B cell (primary cell): ENCODE measurements around the gene CBX3. TPM values are rescaled to one million over a fixed set of nuclear protein-coding genes. Genes with fewer than 3 reads are reported as not detected.
A peak's percentile ranks its signal among the peaks of the same experiment; 100 is the strongest.

Experiments used
- ATAC-seq: fragments of 200-7000 bp; cut with Tn5 transposase; one replicate; pipeline ENCODE4 v1.10.0; 2021; ENCODE audit warnings: low read depth, mild to moderate bottlenecking, moderate number of reproducible peaks, moderate library complexity
- CTCF ChIA-PET: fragments of 350-600 bp; sonication (Branson Sonifier 250); formaldehyde crosslinking; loops from one replicate; lab custom pipeline; 2021; ENCODE audit warnings: antibody characterized with exemption, inconsistent platforms; lab: Charles Lee
- POLR2A ChIA-PET: fragments of 350-600 bp; sonication (Branson Sonifier 250); formaldehyde crosslinking; loops from one replicate; lab custom pipeline; 2021; ENCODE audit warnings: antibody characterized with exemption; lab: Charles Lee
- DNase-seq: peaks from one replicate; pipeline ENCODE4 v3.0.0; 2013
- H2AFZ ChIP-seq: 2 replicates; pipeline ENCODE4 v1.6.1; 2012; ENCODE audit warnings: mild to moderate bottlenecking, low read depth, low read length; ENCODE audit not compliant: insufficient read depth, poor library complexity, severe bottlenecking
- H3K27ac ChIP-seq, 2 donors: 1 replicate in 1 of 2; 2 replicates in 1 of 2; pipeline ENCODE4 v1.5.1; 2012 to 2013; ENCODE audit warnings: low read length in 2 of 2, mild to moderate bottlenecking in 2 of 2, moderate library complexity in 1 of 2
- H3K27me3 ChIP-seq, 4 experiments: fragments of 200-600 bp in 1 of 4; sonication (generic) in 1 of 4; replicated peaks in 1 of 4; 1 replicate in 2 of 4; 2 replicates in 2 of 4; pipeline versions ENCODE4 v1.6.1 to v1.7.0; 2013 to 2016; ENCODE audit warnings: low read length in 3 of 4, mild to moderate bottlenecking in 2 of 4, mixed read lengths in 1 of 4, moderate library complexity in 1 of 4; ENCODE audit not compliant: insufficient read depth in 4 of 4, control insufficient read depth in 3 of 4; ENCODE audit errors: control extremely low read depth in 1 of 4
- H3K36me3 ChIP-seq, 2 experiments: replicated peaks in 1 of 2; 1 replicate in 1 of 2; 2 replicates in 1 of 2; pipeline versions ENCODE4 v1.6.1 to v1.7.1; 2013; ENCODE audit warnings: low read length in 1 of 2; ENCODE audit not compliant: insufficient read depth in 2 of 2, control insufficient read depth in 1 of 2; ENCODE audit errors: control extremely low read depth in 1 of 2, extremely low read depth in 1 of 2
- H3K4me1 ChIP-seq, 2 donors: fragments of 200-600 bp in 1 of 2; sonication (generic) in 1 of 2; 1 replicate in 1 of 2; 2 replicates in 1 of 2; pipeline versions ENCODE4 v1.5.1 to v1.6.1; 2013 to 2017; ENCODE audit warnings: low read length in 2 of 2; ENCODE audit not compliant: control insufficient read depth in 2 of 2, insufficient read depth in 2 of 2
- H3K4me2 ChIP-seq: replicated peaks from 2 replicates; pipeline ENCODE3; 2012; ENCODE audit warnings: mild to moderate bottlenecking, low read depth, low read length; ENCODE audit not compliant: poor library complexity, severe bottlenecking
- H3K4me3 ChIP-seq, 5 experiments: fragments of 200-600 bp in 1 of 5; sonication (generic) in 1 of 5; 1 replicate in 3 of 5; 2 replicates in 2 of 5; pipeline versions ENCODE4 v1.5.1 to v1.7.0; 2011 to 2016; ENCODE audit warnings: low read length in 4 of 5, mild to moderate bottlenecking in 4 of 5, low read depth in 2 of 5, control low read depth in 1 of 5, moderate library complexity in 1 of 5; ENCODE audit not compliant: insufficient read depth in 1 of 5; ENCODE audit errors: control extremely low read depth in 1 of 5, extremely low read depth in 1 of 5
- H3K79me2 ChIP-seq: fragments of 200-600 bp; sonication (generic); one replicate; pipeline ENCODE4 v1.6.0; 2016; ENCODE audit warnings: low read length; ENCODE audit not compliant: control insufficient read depth, insufficient read depth
- H3K9ac ChIP-seq: fragments of 200-600 bp; sonication (generic); 2 replicates; pipeline ENCODE4 v1.6.1; 2017; ENCODE audit warnings: mild to moderate bottlenecking, low read length, moderate library complexity
- H3K9me3 ChIP-seq, 3 donors: one replicate each; pipeline versions ENCODE4 v1.6.1 to v1.7.1; 2013; ENCODE audit warnings: low read length in 2 of 3; ENCODE audit not compliant: control insufficient read depth in 2 of 3, insufficient read depth in 1 of 3; ENCODE audit errors: control extremely low read depth in 1 of 3
- H4K20me1 ChIP-seq: 2 replicates; pipeline ENCODE4 v1.6.0; 2012; ENCODE audit warnings: mild to moderate bottlenecking, low read length; ENCODE audit not compliant: insufficient read depth, control insufficient read depth, poor library complexity, severe bottlenecking
- H3K27ac Mint-ChIP-seq: one replicate; pipeline ENCODE4 v1.8.0; 2021; ENCODE audit warnings: mixed read lengths
- H3K27me3 Mint-ChIP-seq: one replicate; pipeline ENCODE4 v1.8.0; 2021; ENCODE audit warnings: mixed read lengths
- H3K4me1 Mint-ChIP-seq: one replicate; pipeline ENCODE4 v1.8.0; 2021; ENCODE audit warnings: mixed read lengths
- H3K4me3 Mint-ChIP-seq: one replicate; pipeline ENCODE4 v1.8.0; 2021; ENCODE audit warnings: mixed read lengths
- H3K9me3 Mint-ChIP-seq: one replicate; pipeline ENCODE4 v1.8.0; 2022; ENCODE audit warnings: mixed read lengths; ENCODE audit not compliant: insufficient read depth
- CTCF ChIP-seq: fragments of 200-600 bp; IDR thresholded peaks from one replicate; pipeline ENCODE4 v1.8.0; 2022; ENCODE audit warnings: antibody characterized with exemption, mild to moderate bottlenecking
- EZH2 ChIP-seq: IDR thresholded peaks from 2 replicates; pipeline ENCODE4 v1.6.1; 2012; ENCODE audit warnings: borderline replicate concordance, low read depth, mild to moderate bottlenecking, moderate library complexity, low read length; ENCODE audit not compliant: insufficient read depth, poor library complexity, severe bottlenecking
- WGBS: methylation state at CpG from one replicate; pipeline ENCODE4 v1.1.5; 2013; ENCODE audit warnings: missing lambda C conversion rate; ENCODE audit not compliant: insufficient coverage; 5-methylcytosine and 5-hydroxymethylcytosine counted together
- intact Hi-C: fragments of 100-400 bp; cut with micrococcal nuclease; formaldehyde crosslinking; loops from one replicate; pipeline ENCODE4 v1.10.0; 2022
- polyA plus RNA-seq: library from polyadenylated mRNA; depleted of rRNA; stranded (reverse); fragments of >200 nt; gene quantifications from 2 replicates; pipeline ENCODE4 v1.2.3, GENCODE V29; 2012
- total RNA-seq, 2 donors: library from RNA; stranded (reverse); fragments of 120-200 nt in 1 of 2; gene quantifications; 1 replicate in 1 of 2; 2 replicates in 1 of 2; pipeline versions ENCODE4 v1.2.3 to v1.2.4, GENCODE V29; 2013 to 2022

The CBX3 gene
- total and polyA plus RNA-seq, 2 donors (not counting 1 experiment from before 2014, with no cell fraction given) = 43.9 to 126 TPM

DNA sequence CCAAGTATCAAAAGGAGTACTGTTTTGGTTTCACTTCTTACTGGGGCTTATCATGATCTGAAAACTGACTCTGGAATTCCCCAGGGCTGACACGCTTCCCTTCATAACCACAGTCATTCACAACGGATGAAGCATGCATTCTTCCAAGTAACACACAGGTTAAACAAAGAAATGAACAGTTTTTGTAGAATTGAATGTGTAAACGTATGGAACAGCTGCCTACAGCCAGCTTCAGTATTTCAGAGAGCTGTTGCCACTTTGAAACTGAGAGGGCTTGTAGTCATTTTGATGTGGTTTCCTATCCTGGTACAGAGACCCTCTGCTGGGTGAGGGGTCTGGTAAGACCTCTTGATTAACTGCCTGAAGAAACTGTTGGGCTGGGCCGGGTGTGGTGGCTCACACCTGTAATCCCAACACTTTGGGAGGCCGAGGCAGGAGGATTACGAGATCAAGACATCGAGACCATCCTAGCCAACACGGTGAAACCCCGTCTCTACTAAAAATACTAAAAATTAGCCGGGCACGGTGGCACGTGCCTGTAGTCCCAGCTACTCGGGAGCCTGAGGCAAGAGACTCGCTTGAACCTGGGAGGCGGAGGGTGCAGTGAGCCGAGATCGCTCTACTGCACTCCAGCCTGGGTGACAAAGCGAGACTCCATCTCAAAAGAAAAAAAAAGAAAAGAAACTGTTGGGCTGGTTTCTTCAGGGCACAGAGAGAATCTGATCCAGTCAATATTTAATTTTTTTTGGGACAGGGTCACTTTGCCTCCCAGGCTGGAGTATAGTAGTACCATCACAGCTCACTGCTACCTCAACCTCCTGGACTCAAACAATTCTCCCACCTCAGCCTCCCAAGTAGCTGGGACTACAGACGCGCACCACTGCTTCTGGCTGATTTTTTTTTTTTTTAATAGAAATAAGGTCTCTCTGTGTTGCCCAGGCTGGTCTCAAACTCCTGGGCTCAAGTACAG, 44.8 kb upstream of the CBX3 start:
- H3K4me3 ChIP-seq = peak overlapping the region in 4 of 5 experiments; percentile 10 to 62 (median 36)
- Mint-ChIP-seq H3K4me3 (peak overlapping the region; percentile 85), H3K9me3 (no peaks in the 10 kb centered on the region), H3K27ac (peak overlapping the region; percentile 71), H3K4me1 (peaks cover 59% of the 10 kb centered on the region), H3K27me3 (no peaks in the 10 kb centered on the region)
- H3K79me2 ChIP-seq = no peaks in the 10 kb centered on the region
- ChIA-PET CTCF (interaction anchor here (0.6 to 2.9 kb wide), 9 partner anchors 10 to 264 kb away, joined by 3 to 13 read pairs (median 3); no protein-coding TSS in a partner anchor), POLR2A (interaction anchor here (1.0 to 1.1 kb wide), 3 partner anchors 12 to 43 kb away, joined by 3 to 5 read pairs (median 3); no protein-coding TSS in a partner anchor)
- H3K4me2 ChIP-seq = peak overlapping the region; percentile 70
- peak; percentile 17 for ATAC-seq
- no peaks in the 10 kb centered on the region for H4K20me1 ChIP-seq
- no peaks in the 10 kb centered on the region for H3K27me3 ChIP-seq
- no peak overlapping the region for H2AFZ ChIP-seq
- H3K4me1 ChIP-seq = peaks cover 39 to 48% of the 10 kb centered on the region in 2 donors
- H3K36me3 ChIP-seq = no peaks in the 10 kb centered on the region
- WGBS = 35% methylated on average over 7 of the region's 20 CpGs
- peak; percentile 87 for DNase-seq
- no peak for TF ChIP-seq CTCF
- no peak for TF ChIP-seq EZH2
- peak overlapping the region; percentile 51 for H3K9ac ChIP-seq
- intact Hi-C loops = loop anchor here (2.0 to 5.0 kb wide), 2 partner anchors 36 to 259 kb away; no protein-coding TSS in a partner anchor
- peak overlapping the region; percentile 26 to 32 for H3K27ac ChIP-seq
- H3K9me3 ChIP-seq = peaks cover 0 to 3% (median 0%) of the 10 kb centered on the region in 3 donors
